DMS153 treated with DMSO at 0.1 percent for 48 hours (cell line): ENCODE measurements around the gene PDE11A.

ENCODE experiments used
- DNase-seq: peaks from one replicate; lab custom pipeline; 2025; ENCODE audit not compliant: unreplicated experiment; lab: John Stamatoyannopoulos, UW

Gene PDE11A

GRCh38 chr2:177582000-177582399, 490.6 kb downstream of the PDE11A start:
- DNase-seq: no peak

DNA sequence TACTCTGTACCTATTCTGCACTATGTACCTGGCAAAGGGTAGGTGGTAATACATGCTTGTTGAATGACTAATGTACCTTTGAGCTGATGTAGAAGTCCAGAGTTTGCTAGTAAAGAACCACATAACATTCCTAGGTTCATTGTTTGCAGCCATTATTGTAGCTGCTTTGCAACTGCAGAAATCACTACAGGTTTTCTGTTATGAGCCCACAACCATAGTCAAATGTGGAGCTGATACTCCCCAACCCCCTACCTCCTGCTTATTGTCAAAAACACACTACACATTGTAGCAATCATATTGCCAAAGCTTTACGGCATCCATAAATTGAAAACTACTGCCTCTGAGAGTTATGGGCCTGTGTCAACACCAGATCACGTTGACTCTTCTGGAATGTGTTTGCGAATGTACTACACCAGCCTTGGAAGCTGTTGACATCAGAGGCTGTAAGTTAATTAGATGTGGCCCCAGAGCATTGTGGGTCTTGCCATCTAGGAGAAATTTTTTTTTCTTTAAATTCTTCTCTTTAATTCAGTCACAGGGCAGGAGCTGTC, 493.0 kb downstream of the PDE11A start:
- no peak for DNase-seq

- DNase-seq: no peak
These were observed 494.1 kb downstream of the PDE11A start for GRCh38 chr2:177578454-177578853.

GRCh38 chr2:177577075-177577474, 495.5 kb downstream of the PDE11A start:
- DNase-seq: no peak

- no peak for DNase-seq
These were observed 497.2 kb downstream of the PDE11A start for GRCh38 chr2:177575358-177575757.

DNA sequence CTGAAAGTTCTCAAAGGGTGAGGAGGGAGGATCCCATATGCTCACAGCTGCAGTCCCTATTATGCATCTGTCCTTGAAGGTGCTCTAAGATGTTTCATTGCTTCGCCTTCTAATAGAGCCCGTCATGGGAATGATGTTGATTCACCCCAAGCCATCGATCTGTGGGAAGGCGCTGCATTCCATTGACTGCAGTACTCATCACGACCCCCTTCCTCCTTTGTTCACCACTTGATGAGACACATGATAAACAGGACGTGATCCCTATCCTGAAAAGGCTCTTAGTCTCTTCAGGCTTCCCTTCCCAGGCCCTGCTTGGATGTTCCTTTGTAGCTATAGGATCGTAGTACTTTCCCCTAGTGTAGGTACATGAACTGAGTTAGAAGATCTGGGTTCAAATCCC, 498.2 kb downstream of the PDE11A start:
- DNase-seq: no peak
